ENCODE measurements around the gene RO60. TPM values are rescaled to one million over a fixed set of nuclear protein-coding genes. Genes with fewer than 3 reads are reported as not detected.

Gene RO60
- polyA plus RNA-seq, 2 of the 4 experiments (the other 2 are of a cell fraction) = 32.0 to 47.1 TPM

DNA sequence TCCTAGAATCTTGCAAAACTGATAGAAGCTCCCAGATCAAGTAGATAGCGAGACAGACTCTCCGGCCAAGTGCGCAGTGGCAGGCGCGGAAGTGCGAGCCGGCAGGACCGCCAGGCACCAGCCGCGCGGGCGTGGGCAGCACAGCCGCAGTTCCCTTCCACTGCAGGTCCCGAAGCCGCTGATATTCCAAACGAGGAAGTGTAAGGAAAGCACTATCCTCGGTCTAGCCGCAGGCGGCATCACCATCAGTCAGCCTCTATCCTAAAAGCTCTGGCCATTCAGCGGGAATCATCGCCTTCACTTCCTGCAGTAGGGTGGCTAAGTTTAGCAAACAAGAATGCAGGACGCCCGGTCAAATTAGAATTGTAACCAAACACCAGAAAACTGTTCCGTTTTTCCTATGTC lies 45.1 kb downstream of the RO60 start:
- Histone ChIP-seq H3K4me2 (peak overlapping the region; percentile 91), H3K27ac (peak overlapping the region; percentile 76 to 96), H3K9me3 (no peaks in the 10 kb centered on the region), H3K4me1 (peaks cover 17% of the 10 kb centered on the region; the same call in 2 of the 3 replicates), H3K4me3 (peak overlapping the region; percentile 67)
- ATAC-seq = peak; percentile 56 to 63
- POLR2A ChIA-PET = interaction anchor here (0.7 to 3.8 kb wide), 9 partner anchors 9 to 619 kb away, joined by 3 to 38 read pairs (median 6); partner anchors contain the start of genes CDC73, RO60 and UCHL5
- CTCF ChIA-PET = interaction anchor here (0.7 to 7.3 kb wide), 10 partner anchors 10 to 631 kb away, joined by 3 to 66 read pairs (median 5); partner anchors contain the start of gene CDC73
- TF ChIP-seq MAFK (IDR thresholded peaks at IDR 0.05; ENCODE audit: partially characterized antibody) (no peak), ZNF302 (CRISPR knock-in tag; IDR thresholded peaks at IDR 0.05) (no peak), FOSB (CRISPR knock-in tag; IDR thresholded peaks at IDR 0.05) (no peak), ZSCAN20 (CRISPR knock-in tag; IDR thresholded peaks at IDR 0.05) (no peak), MAZ (IDR thresholded peaks at IDR 0.05; ENCODE audit: borderline replicate concordance, low read depth, low read length) (no peak), HOXB5 (CRISPR knock-in tag; IDR thresholded peaks at IDR 0.05) (no peak), EHF (CRISPR knock-in tag; IDR thresholded peaks at IDR 0.05) (no peak), EP300 (IDR thresholded peaks at IDR 0.05) (no peak), NFE2L2 (conservative IDR thresholded peaks at IDR 0.05; ENCODE audit: low read length) (no peak), NPAS2 (CRISPR knock-in tag; IDR thresholded peaks at IDR 0.05; ENCODE audit: borderline replicate concordance) (no peak), CHD4 (IDR thresholded peaks at IDR 0.05; ENCODE audit: borderline replicate concordance) (no peak), HOXB13 (CRISPR knock-in tag; IDR thresholded peaks at IDR 0.05; ENCODE audit: low read depth) (no peak), JUNB (IDR thresholded peaks at IDR 0.05) (no peak), NR3C1 (IDR thresholded peaks at IDR 0.05) (no peak)
- TF ChIP-seq, protein P1, sequence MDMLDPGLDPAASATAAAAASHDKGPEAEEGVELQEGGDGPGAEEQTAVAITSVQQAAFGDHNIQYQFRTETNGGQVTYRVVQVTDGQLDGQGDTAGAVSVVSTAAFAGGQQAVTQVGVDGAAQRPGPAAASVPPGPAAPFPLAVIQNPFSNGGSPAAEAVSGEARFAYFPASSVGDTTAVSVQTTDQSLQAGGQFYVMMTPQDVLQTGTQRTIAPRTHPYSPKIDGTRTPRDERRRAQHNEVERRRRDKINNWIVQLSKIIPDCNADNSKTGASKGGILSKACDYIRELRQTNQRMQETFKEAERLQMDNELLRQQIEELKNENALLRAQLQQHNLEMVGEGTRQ (IDR thresholded peaks at IDR 0.05) = no peak
- TF ChIP-seq, protein P2, sequence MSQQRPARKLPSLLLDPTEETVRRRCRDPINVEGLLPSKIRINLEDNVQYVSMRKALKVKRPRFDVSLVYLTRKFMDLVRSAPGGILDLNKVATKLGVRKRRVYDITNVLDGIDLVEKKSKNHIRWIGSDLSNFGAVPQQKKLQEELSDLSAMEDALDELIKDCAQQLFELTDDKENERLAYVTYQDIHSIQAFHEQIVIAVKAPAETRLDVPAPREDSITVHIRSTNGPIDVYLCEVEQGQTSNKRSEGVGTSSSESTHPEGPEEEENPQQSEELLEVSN (IDR thresholded peaks at IDR 0.05; ENCODE audit: borderline replicate concordance, low read depth) = no peak
- TF ChIP-seq, protein P3, sequence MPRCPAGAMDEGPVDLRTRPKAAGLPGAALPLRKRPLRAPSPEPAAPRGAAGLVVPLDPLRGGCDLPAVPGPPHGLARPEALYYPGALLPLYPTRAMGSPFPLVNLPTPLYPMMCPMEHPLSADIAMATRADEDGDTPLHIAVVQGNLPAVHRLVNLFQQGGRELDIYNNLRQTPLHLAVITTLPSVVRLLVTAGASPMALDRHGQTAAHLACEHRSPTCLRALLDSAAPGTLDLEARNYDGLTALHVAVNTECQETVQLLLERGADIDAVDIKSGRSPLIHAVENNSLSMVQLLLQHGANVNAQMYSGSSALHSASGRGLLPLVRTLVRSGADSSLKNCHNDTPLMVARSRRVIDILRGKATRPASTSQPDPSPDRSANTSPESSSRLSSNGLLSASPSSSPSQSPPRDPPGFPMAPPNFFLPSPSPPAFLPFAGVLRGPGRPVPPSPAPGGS (IDR thresholded peaks at IDR 0.05) = no peak
- TF ChIP-seq, protein P4, sequence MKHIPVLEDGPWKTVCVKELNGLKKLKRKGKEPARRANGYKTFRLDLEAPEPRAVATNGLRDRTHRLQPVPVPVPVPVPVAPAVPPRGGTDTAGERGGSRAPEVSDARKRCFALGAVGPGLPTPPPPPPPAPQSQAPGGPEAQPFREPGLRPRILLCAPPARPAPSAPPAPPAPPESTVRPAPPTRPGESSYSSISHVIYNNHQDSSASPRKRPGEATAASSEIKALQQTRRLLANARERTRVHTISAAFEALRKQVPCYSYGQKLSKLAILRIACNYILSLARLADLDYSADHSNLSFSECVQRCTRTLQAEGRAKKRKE (CRISPR knock-in tag; IDR thresholded peaks at IDR 0.05; ENCODE audit: low read depth) = no peak
- TF ChIP-seq, protein P5, sequence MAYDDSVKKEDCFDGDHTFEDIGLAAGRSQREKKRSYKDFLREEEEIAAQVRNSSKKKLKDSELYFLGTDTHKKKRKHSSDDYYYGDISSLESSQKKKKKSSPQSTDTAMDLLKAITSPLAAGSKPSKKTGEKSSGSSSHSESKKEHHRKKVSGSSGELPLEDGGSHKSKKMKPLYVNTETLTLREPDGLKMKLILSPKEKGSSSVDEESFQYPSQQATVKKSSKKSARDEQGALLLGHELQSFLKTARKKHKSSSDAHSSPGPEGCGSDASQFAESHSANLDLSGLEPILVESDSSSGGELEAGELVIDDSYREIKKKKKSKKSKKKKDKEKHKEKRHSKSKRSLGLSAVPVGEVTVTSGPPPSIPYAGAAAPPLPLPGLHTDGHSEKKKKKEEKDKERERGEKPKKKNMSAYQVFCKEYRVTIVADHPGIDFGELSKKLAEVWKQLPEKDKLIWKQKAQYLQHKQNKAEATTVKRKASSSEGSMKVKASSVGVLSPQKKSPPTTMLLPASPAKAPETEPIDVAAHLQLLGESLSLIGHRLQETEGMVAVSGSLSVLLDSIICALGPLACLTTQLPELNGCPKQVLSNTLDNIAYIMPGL (CRISPR knock-in tag; IDR thresholded peaks at IDR 0.05; ENCODE audit: borderline replicate concordance) = no peak
- FAIRE-seq = no peak
- DNase-seq (ENCODE audit: low read depth in 1 of 2, low spot score in 1 of 2) = peak; percentile 50 to 55
- under 1% methylated on average over 24 of the region's 24 CpGs for WGBS (ENCODE audit: missing lambda C conversion rate)
